Cardiac muscle cell (in vitro differentiated cells and primary cell): Measurements from ENCODE around the gene STARD3. TPM values are rescaled to one million over a fixed set of nuclear protein-coding genes. Genes with fewer than 3 reads are reported as not detected.
A peak's percentile ranks its signal among the peaks of the same experiment; 100 is the strongest.

Source experiments
- DNase-seq, 2 donors: peaks; one replicate each; pipeline versions ENCODE4 v3.0.0 to v3.0.0-alpha.2; 2010 to 2017; ENCODE audit warnings: low read depth in 1 of 2, low spot score in 1 of 2
- H3K27ac ChIP-seq: fragments of 200-600 bp; sonication (generic); 2 replicates; pipeline ENCODE4 v1.5.1; 2016
- H3K27me3 ChIP-seq: fragments of 200-600 bp; sonication (generic); 2 replicates; pipeline ENCODE4 v1.6.0; 2016; ENCODE audit warnings: control low read depth
- H3K36me3 ChIP-seq: fragments of 200-600 bp; sonication (generic); 2 replicates; pipeline ENCODE4 v1.5.1; 2016; ENCODE audit warnings: control low read depth
- H3K4me1 ChIP-seq: fragments of 200-600 bp; sonication (generic); 2 replicates; pipeline ENCODE4 v1.8.1; 2017; ENCODE audit warnings: low read depth, mild to moderate bottlenecking, mixed run types
- H3K4me3 ChIP-seq: fragments of 200-600 bp; sonication (generic); 2 replicates; pipeline ENCODE4 v1.5.1; 2016; ENCODE audit warnings: mild to moderate bottlenecking
- H3K9me3 ChIP-seq: fragments of 200-600 bp; sonication (generic); 2 replicates; pipeline ENCODE4 v1.5.1; 2017; ENCODE audit warnings: low read depth, mild to moderate bottlenecking, control low read depth
- CTCF ChIP-seq: IDR thresholded peaks from 2 replicates; pipeline ENCODE4 v1.5.1; 2012; ENCODE audit warnings: low read depth, mild to moderate bottlenecking, low read length
- polyA plus RNA-seq: library from polyadenylated mRNA; unstranded; fragments of >200 nt; fragmentation: Nextera tagmentation; extraction: Ambion mirVana; gene quantifications from 2 replicates; pipeline ENCODE4 v1.2.1, GENCODE V29; 2016
- total RNA-seq: library from RNA; depleted of rRNA; stranded (reverse); fragments of >200 nt; gene quantifications from 2 replicates; pipeline ENCODE4 v1.2.3, GENCODE V29; 2016

Gene STARD3
- total and polyA plus RNA-seq, 2 experiments from 2014 or later = 47.9 to 67.1 TPM

GRCh38 chr17:39639043-39639442, 2.1 kb downstream of the STARD3 start:
- no peak for DNase-seq
- H3K36me3 ChIP-seq = no peaks in the 10 kb centered on the region
- H3K4me1 ChIP-seq = peaks cover 39% of the 10 kb centered on the region
- H3K27ac ChIP-seq = no peak overlapping the region
- TF ChIP-seq CTCF = no peak
- H3K9me3 ChIP-seq = no peaks in the 10 kb centered on the region
- no peak overlapping the region for H3K4me3 ChIP-seq
- no peaks in the 10 kb centered on the region for H3K27me3 ChIP-seq

- H3K4me3 ChIP-seq = no peak overlapping the region
- no peak overlapping the region for H3K27ac ChIP-seq
- H3K9me3 ChIP-seq = no peaks in the 10 kb centered on the region
- TF ChIP-seq CTCF = no peak
- no peaks in the 10 kb centered on the region for H3K36me3 ChIP-seq
- no peak for DNase-seq
- H3K27me3 ChIP-seq = no peaks in the 10 kb centered on the region
- peaks cover 46% of the 10 kb centered on the region for H3K4me1 ChIP-seq
These were observed 2.9 kb downstream of the STARD3 start for GRCh38 chr17:39639566-39640458.

GRCh38 chr17:39640591-39641031, 3.7 kb downstream of the STARD3 start:
- Histone ChIP-seq H3K27me3 (no peaks in the 10 kb centered on the region), H3K36me3 (no peaks in the 10 kb centered on the region), H3K27ac (no peak overlapping the region), H3K4me1 (peaks cover 51% of the 10 kb centered on the region), H3K9me3 (no peaks in the 10 kb centered on the region), H3K4me3 (no peak overlapping the region)
- no peak for DNase-seq
- TF ChIP-seq CTCF = no peak

GRCh38 chr17:39641097-39641496, 4.2 kb downstream of the STARD3 start:
- H3K27ac ChIP-seq = no peak overlapping the region
- no peaks in the 10 kb centered on the region for H3K27me3 ChIP-seq
- TF ChIP-seq CTCF = no peak
- no peaks in the 10 kb centered on the region for H3K36me3 ChIP-seq
- peaks cover 51% of the 10 kb centered on the region for H3K4me1 ChIP-seq
- no peak overlapping the region for H3K4me3 ChIP-seq
- DNase-seq = no peak
- no peaks in the 10 kb centered on the region for H3K9me3 ChIP-seq

GRCh38 chr17:39641883-39642282, 4.9 kb downstream of the STARD3 start:
- H3K4me1 ChIP-seq = peaks cover 44% of the 10 kb centered on the region
- H3K27ac ChIP-seq = peak overlapping the region; percentile 68
- TF ChIP-seq CTCF = no peak
- H3K4me3 ChIP-seq = no peak overlapping the region
- H3K9me3 ChIP-seq = no peaks in the 10 kb centered on the region
- DNase-seq = no peak
- H3K27me3 ChIP-seq = no peaks in the 10 kb centered on the region
- H3K36me3 ChIP-seq = no peaks in the 10 kb centered on the region
